Stimulated activated naive B cell treated with anti-CD40 and anti-IgM and Interleukin-4, amounts not matched to agents 10 μg/mL and 1 μg/mL and 100 μg/mL, for 72 hours (primary cell): ENCODE data around the gene KCNG4.

ENCODE experiments used
- ATAC-seq, 2 donors: fragments of 150-1000 bp; cut with Tn5 transposase; replicated peaks; 2 replicates each; pipeline ENCODE4 v1.10.0; 2021; ENCODE audit warnings: moderate library complexity in 1 of 2
- DNase-seq: peaks from one replicate; pipeline ENCODE4 v3.0.0; 2021
- H3K27ac Mint-ChIP-seq: one replicate; pipeline ENCODE4 v1.8.0; 2022; ENCODE audit warnings: mild to moderate bottlenecking, mixed read lengths
- H3K27me3 Mint-ChIP-seq, 2 donors: one replicate each; pipeline ENCODE4 v1.8.0; 2022; ENCODE audit warnings: mixed read lengths in 2 of 2
- H3K36me3 Mint-ChIP-seq, 2 donors: one replicate each; pipeline ENCODE4 v1.8.0; 2022; ENCODE audit warnings: mixed read lengths in 2 of 2, mild to moderate bottlenecking in 1 of 2
- H3K4me1 Mint-ChIP-seq, 2 donors: one replicate each; pipeline ENCODE4 v1.8.0; 2022; ENCODE audit warnings: mixed read lengths in 2 of 2, mild to moderate bottlenecking in 1 of 2
- H3K4me3 Mint-ChIP-seq, 2 donors: one replicate each; pipeline ENCODE4 v1.8.0; 2022; ENCODE audit warnings: mild to moderate bottlenecking in 2 of 2, mixed read lengths in 2 of 2, moderate library complexity in 1 of 2
- H3K9me3 Mint-ChIP-seq, 2 donors: one replicate each; pipeline ENCODE4 v1.8.0; 2022; ENCODE audit warnings: mixed read lengths in 2 of 2, mild to moderate bottlenecking in 1 of 2

The KCNG4 gene

GRCh38 chr16:84272740-84273320 lies 33.0 kb upstream of the KCNG4 start:
- H3K36me3 Mint-ChIP-seq = no peaks in the 10 kb centered on the region

GRCh38 chr16:84271866-84272265 lies 32.1 kb upstream of the KCNG4 start:
- no peaks in the 10 kb centered on the region for H3K36me3 Mint-ChIP-seq
- no peaks in the 10 kb centered on the region for H3K4me1 Mint-ChIP-seq
- ATAC-seq (no peak), DNase-seq (no peak)
- H3K9me3 Mint-ChIP-seq = no peaks in the 10 kb centered on the region
- peaks cover 0 to 8% of the 10 kb centered on the region in 2 donors for H3K27me3 Mint-ChIP-seq
- H3K27ac Mint-ChIP-seq = no peak overlapping the region
- no peak overlapping the region for H3K4me3 Mint-ChIP-seq

More at GRCh38 chr16:84272740-84273320, 33.0 kb upstream of the KCNG4 start:
- no peak for ATAC-seq
- Mint-ChIP-seq H3K27ac (no peak overlapping the region), H3K4me3 (no peak overlapping the region), H3K4me1 (no peaks in the 10 kb centered on the region), H3K27me3 (peaks cover 0 to 5% of the 10 kb centered on the region in 2 donors), H3K9me3 (no peaks in the 10 kb centered on the region)
- no peak for DNase-seq

DNA sequence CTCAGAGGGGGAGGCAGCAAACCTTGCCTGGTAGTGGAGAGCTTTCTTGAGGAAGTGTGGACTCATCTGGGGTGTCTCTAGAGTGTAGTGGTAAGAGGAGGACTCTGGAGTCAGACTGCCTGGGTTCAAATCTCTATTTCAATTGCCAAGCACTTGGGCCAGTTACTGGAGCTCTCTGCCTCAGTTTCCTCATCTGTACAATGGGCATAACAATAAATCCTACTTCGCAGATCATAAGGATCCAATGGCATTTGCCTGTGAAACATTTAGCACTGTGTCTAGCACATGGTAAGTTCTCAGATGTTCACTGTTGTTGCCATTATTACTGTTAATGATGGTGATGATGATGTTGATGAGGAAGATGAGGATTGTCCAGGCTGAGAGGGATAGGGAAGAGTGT lies 31.2 kb upstream of the KCNG4 start:
- peaks cover 0 to 8% of the 10 kb centered on the region in 2 donors for H3K27me3 Mint-ChIP-seq
- H3K9me3 Mint-ChIP-seq = peaks cover 0 to 2% of the 10 kb centered on the region in 2 donors
- H3K4me3 Mint-ChIP-seq = no peak overlapping the region
- no peaks in the 10 kb centered on the region for H3K36me3 Mint-ChIP-seq
- ATAC-seq (no peak), DNase-seq (no peak)
- no peak overlapping the region for H3K27ac Mint-ChIP-seq
- no peaks in the 10 kb centered on the region for H3K4me1 Mint-ChIP-seq

GRCh38 chr16:84270531-84270930 lies 30.7 kb upstream of the KCNG4 start:
- no peak for DNase-seq
- no peaks in the 10 kb centered on the region for H3K4me1 Mint-ChIP-seq
- H3K27ac Mint-ChIP-seq = peak overlapping the region; percentile 32
- peaks cover 0 to 3% of the 10 kb centered on the region in 2 donors for H3K27me3 Mint-ChIP-seq
- ATAC-seq = no peak
- H3K9me3 Mint-ChIP-seq = peaks cover 0 to 2% of the 10 kb centered on the region in 2 donors
- no peaks in the 10 kb centered on the region for H3K36me3 Mint-ChIP-seq
- H3K4me3 Mint-ChIP-seq = no peak overlapping the region

GRCh38 chr16:84270071-84270470 lies 30.3 kb upstream of the KCNG4 start:
- Mint-ChIP-seq H3K9me3 (peaks cover 0 to 2% of the 10 kb centered on the region in 2 donors), H3K27me3 (peaks cover under 1 to 4% of the 10 kb centered on the region in 2 donors), H3K4me3 (no peak overlapping the region), H3K27ac (no peak overlapping the region), H3K4me1 (no peaks in the 10 kb centered on the region), H3K36me3 (no peaks in the 10 kb centered on the region)
- ATAC-seq (no peak), DNase-seq (no peak)

DNA sequence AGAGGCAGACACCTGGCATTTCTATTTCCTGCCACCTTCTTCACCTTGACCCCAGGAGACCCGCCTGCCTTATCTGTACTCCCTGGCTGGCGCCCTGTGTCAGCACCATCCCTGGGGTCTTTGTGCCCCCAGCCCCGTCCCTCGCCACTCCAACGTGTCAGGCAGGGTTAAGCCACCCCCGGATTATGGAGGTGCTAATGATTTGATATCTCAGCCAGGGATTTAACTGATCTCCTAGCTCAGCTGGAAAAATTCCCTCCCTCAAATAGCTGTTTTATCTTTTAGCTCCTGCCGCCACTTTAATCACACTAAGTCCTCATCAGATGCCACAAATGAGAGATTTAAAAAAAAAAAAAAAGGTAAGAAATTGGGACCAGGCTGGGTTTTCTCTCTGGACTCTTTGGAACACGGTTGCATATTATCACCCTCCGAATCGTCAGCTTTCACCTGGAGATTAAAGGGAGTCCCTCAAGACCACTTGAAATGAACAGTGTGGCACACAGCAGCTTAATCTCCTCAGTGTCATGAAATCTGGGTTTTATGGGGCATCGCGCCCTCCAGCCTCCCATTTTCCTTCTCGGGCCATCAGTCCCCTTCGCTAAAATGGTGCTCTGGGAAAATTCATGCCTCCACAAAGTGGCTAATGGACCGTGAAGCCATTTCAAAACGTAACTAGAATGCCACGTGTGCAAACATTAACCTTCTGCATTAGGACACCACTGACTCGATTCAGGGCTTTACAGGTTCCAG lies 28.7 kb upstream of the KCNG4 start:
- H3K4me3 Mint-ChIP-seq = no peak overlapping the region
- ATAC-seq (no peak), DNase-seq (no peak)
- H3K27ac Mint-ChIP-seq = no peak overlapping the region
- no peaks in the 10 kb centered on the region for H3K4me1 Mint-ChIP-seq
- peaks cover 0 to 2% of the 10 kb centered on the region in 2 donors for H3K9me3 Mint-ChIP-seq
- H3K27me3 Mint-ChIP-seq = peaks cover 16% of the 10 kb centered on the region in 2 donors
- H3K36me3 Mint-ChIP-seq = no peaks in the 10 kb centered on the region

DNA sequence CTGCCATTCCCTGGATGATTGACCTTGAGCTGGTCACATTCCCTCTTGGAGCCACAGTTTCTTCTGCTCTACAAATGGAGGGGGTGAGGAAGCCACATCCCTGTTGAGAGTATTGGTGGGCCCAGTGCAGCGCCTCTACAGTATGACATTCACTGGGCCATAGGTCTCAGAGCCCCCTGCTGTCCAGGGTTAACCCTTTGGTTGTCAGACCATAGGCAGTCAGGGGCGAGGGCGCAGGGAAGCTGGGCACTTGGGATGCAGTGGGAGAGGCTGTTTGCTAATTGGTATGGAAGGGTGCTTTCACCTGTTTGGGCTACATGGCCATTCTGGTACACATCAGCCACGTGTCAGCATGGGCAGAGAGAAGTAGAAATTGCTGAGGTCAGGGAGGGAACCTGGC lies 27.6 kb upstream of the KCNG4 start:
- no peaks in the 10 kb centered on the region for H3K4me1 Mint-ChIP-seq
- peaks cover 0 to 2% of the 10 kb centered on the region in 2 donors for H3K9me3 Mint-ChIP-seq
- no peak overlapping the region for H3K27ac Mint-ChIP-seq

DNA sequence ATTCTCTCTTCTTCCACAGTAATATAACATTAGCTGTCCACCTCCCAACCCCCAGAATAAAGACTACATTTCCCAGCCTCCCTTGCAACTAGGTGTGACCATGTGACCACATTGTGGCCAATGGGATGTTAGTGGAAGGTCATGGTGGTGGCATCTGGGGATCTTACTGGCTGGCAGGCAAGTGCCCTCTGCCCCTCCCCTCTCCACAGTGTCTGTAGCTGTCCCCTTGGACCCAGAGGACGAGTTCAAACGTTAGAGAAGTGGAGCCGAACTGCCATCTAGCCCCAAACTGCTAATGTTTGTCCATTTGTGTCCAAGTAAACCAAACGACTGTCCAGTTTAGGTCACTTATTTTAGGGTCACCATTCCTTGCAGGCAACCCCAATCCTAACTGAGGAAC lies 26.6 kb upstream of the KCNG4 start:
- ATAC-seq (peak; percentile 84 to 97), DNase-seq (peak; percentile 6)
- H3K4me3 Mint-ChIP-seq = no peak overlapping the region
- no peaks in the 10 kb centered on the region for H3K36me3 Mint-ChIP-seq
- peaks cover 0 to 2% of the 10 kb centered on the region in 2 donors for H3K9me3 Mint-ChIP-seq
- no peaks in the 10 kb centered on the region for H3K4me1 Mint-ChIP-seq
- H3K27ac Mint-ChIP-seq = no peak overlapping the region
- H3K27me3 Mint-ChIP-seq = peaks cover 16 to 26% of the 10 kb centered on the region in 2 donors

More for the DNA sequence above, 27.6 kb upstream of the KCNG4 start:
- no peaks in the 10 kb centered on the region for H3K36me3 Mint-ChIP-seq
- DNase-seq = no peak
- no peak for ATAC-seq
- H3K4me3 Mint-ChIP-seq = no peak overlapping the region
- peaks cover 16 to 24% of the 10 kb centered on the region in 2 donors for H3K27me3 Mint-ChIP-seq

DNA sequence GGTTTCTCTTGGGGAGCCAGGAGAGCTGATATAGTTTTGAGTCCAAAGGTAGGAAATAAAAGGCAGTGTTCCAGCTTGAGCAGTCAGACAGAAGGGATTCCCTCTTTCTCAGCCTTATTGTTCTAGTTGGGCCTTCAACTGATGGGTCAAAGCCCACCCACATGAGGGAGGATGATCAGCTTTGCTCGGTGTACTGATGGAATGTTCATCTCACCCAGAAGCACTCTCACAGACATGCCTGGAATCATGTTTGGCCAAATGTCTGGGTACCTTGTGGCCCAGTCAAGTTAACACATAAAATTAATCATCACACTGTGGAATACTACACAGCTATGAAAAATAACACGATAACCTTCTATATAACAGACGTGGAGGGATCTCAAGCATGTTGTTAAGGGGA lies 23.1 kb upstream of the KCNG4 start:
- Mint-ChIP-seq H3K4me3 (no peak overlapping the region), H3K27ac (no peak overlapping the region)

GRCh38 chr16:84262031-84262430 lies 22.2 kb upstream of the KCNG4 start:
- Mint-ChIP-seq H3K4me3 (no peak overlapping the region), H3K36me3 (peaks cover 0 to 5% of the 10 kb centered on the region in 2 donors), H3K4me1 (no peaks in the 10 kb centered on the region), H3K27me3 (peaks cover 26 to 40% of the 10 kb centered on the region in 2 donors), H3K9me3 (peaks cover 4 to 8% of the 10 kb centered on the region in 2 donors), H3K27ac (no peak overlapping the region)
- ATAC-seq = no peak
- DNase-seq = no peak

More for the DNA sequence above, 23.1 kb upstream of the KCNG4 start:
- Mint-ChIP-seq H3K4me1 (no peaks in the 10 kb centered on the region), H3K27me3 (peaks cover 29 to 40% of the 10 kb centered on the region in 2 donors), H3K36me3 (peaks cover 0 to 5% of the 10 kb centered on the region in 2 donors), H3K9me3 (peaks cover 4 to 8% of the 10 kb centered on the region in 2 donors)
- ATAC-seq = no peak
- DNase-seq = no peak

- Mint-ChIP-seq H3K4me1 (no peaks in the 10 kb centered on the region), H3K36me3 (peaks cover 0 to 5% of the 10 kb centered on the region in 2 donors), H3K9me3 (peaks cover 4 to 6% of the 10 kb centered on the region in 2 donors), H3K4me3 (no peak overlapping the region), H3K27ac (no peak overlapping the region), H3K27me3 (peaks cover 31 to 40% of the 10 kb centered on the region in 2 donors)
- ATAC-seq (no peak), DNase-seq (no peak)
Observed at GRCh38 chr16:84260766-84261554, 21.1 kb upstream of the KCNG4 start.

GRCh38 chr16:84259691-84260090 lies 19.9 kb upstream of the KCNG4 start:
- Mint-ChIP-seq H3K4me1 (no peaks in the 10 kb centered on the region), H3K4me3 (no peak overlapping the region), H3K36me3 (peaks cover 0 to 5% of the 10 kb centered on the region in 2 donors), H3K27me3 (peaks cover 26 to 36% of the 10 kb centered on the region in 2 donors), H3K27ac (no peak overlapping the region), H3K9me3 (peaks cover 4 to 6% of the 10 kb centered on the region in 2 donors)
- ATAC-seq = no peak
- no peak for DNase-seq

- no peak overlapping the region for H3K27ac Mint-ChIP-seq
- DNase-seq (no peak), ATAC-seq (no peak)
- H3K4me3 Mint-ChIP-seq = no peak overlapping the region
- H3K4me1 Mint-ChIP-seq = peaks cover 3 to 6% of the 10 kb centered on the region in 2 donors
- H3K9me3 Mint-ChIP-seq = peaks cover 4 to 6% of the 10 kb centered on the region in 2 donors
- peaks cover 17 to 24% of the 10 kb centered on the region in 2 donors for H3K27me3 Mint-ChIP-seq
- peaks cover 0 to 5% of the 10 kb centered on the region in 2 donors for H3K36me3 Mint-ChIP-seq
Observed at GRCh38 chr16:84258266-84258665, 18.5 kb upstream of the KCNG4 start.

DNA sequence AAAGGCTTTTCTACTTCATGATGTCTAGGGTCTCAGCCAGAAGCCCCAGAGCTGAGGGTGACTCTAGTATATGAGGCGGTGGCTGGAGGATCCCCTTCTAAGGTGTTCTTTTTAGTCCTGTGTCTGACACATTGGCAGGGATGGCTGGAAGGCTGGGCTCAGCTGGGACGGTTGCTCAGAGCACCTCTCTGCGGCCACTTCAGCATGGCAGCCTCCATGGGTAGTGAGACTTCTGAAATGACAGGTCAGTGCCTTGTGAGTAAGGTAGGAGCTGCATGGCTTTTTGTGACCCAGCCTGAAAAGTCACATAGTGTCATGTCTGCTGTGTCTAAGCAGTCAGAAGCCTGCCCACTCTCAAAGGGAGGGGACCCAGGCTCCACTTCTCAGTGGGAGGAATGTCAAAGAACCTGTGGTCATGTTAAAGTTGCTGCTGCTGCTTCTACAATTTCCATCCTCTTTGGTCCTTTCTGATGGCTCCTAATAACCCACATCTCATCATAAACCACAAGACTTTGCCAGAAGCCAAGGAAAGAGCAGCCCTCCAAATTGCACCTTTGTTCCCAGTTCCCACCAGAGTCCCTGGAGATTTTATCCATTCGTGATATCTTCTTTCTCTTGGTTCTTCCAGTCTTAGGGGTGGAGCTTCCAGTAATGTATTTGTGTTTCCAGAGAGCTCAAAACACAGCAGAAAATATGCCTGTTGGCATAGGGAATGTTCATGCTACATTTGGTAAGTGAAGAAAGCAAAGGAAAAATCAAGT lies 15.4 kb upstream of the KCNG4 start:
- DNase-seq = no peak
- Mint-ChIP-seq H3K4me1 (peaks cover 3 to 6% of the 10 kb centered on the region in 2 donors), H3K9me3 (peaks cover 4 to 6% of the 10 kb centered on the region in 2 donors), H3K27ac (no peak overlapping the region), H3K27me3 (peaks cover 21 to 31% of the 10 kb centered on the region in 2 donors), H3K4me3 (no peak overlapping the region), H3K36me3 (peaks cover 0 to 5% of the 10 kb centered on the region in 2 donors)
- ATAC-seq = no peak
